Mucosa of rectum (tissue), 2 donors: ENCODE data around the gene SYNGR4.

ENCODE experiments used
- H3K27ac ChIP-seq, 2 donors: one replicate each; pipeline ENCODE4 v1.7.0; 2013; ENCODE audit warnings: inconsistent platforms in 2 of 2, low read depth in 2 of 2, low read length in 2 of 2
- H3K27me3 ChIP-seq, 2 donors: one replicate each; pipeline ENCODE4 v1.7.0; 2013; ENCODE audit warnings: low read length in 2 of 2; ENCODE audit not compliant: control insufficient read depth in 2 of 2, insufficient read depth in 2 of 2
- H3K36me3 ChIP-seq, 2 donors: one replicate each; pipeline ENCODE4 v1.7.0; 2013; ENCODE audit warnings: low read length in 2 of 2; ENCODE audit not compliant: control insufficient read depth in 2 of 2, insufficient read depth in 2 of 2
- H3K4me1 ChIP-seq, 2 donors: one replicate each; pipeline ENCODE4 v1.7.0; 2013; ENCODE audit warnings: low read length in 2 of 2, mild to moderate bottlenecking in 1 of 2; ENCODE audit not compliant: control insufficient read depth in 2 of 2, insufficient read depth in 2 of 2
- H3K4me3 ChIP-seq, 2 donors: one replicate each; pipeline ENCODE4 v1.7.0; 2013; ENCODE audit warnings: low read length in 2 of 2
- H3K9ac ChIP-seq, 2 donors: one replicate each; pipeline ENCODE4 v1.7.0; 2013; ENCODE audit warnings: low read length in 2 of 2, low read depth in 1 of 2, mild to moderate bottlenecking in 1 of 2
- H3K9me3 ChIP-seq, 2 donors: one replicate each; pipeline ENCODE4 v1.7.0; 2013; ENCODE audit warnings: low read length in 2 of 2; ENCODE audit not compliant: control insufficient read depth in 2 of 2
- donor health status: healthy.
- donor health status: Normal muscosa, but diverticular disease.

The SYNGR4 gene

GRCh38 chr19:48341515-48342413, 22.4 kb upstream of the SYNGR4 start:
- Histone ChIP-seq H3K9me3 (no peaks in the 10 kb centered on the region), H3K4me1 (no peaks in the 10 kb centered on the region), H3K4me3 (no peak overlapping the region), H3K27me3 (no peaks in the 10 kb centered on the region), H3K9ac (no peak overlapping the region), H3K36me3 (no peaks in the 10 kb centered on the region), H3K27ac (no peak overlapping the region)

DNA sequence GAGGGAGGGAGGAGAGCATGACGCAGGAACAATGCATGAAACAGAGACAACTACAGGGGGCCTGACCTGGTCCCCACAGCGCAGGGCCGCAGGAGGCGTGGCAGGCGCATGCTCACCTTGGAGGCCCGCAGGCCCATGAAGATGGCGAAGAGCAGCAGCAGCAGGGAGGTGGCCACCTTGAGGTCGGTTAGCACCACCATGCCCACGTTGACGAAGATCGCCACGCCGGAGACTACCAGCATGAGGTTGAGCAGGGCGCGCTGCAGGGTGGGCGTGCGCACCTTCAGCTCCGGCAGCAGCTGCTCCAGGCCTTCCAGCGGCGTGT, 21.8 kb upstream of the SYNGR4 start:
- Histone ChIP-seq H3K4me3 (no peak overlapping the region), H3K9me3 (no peaks in the 10 kb centered on the region), H3K36me3 (no peaks in the 10 kb centered on the region), H3K9ac (no peak overlapping the region), H3K27me3 (no peaks in the 10 kb centered on the region), H3K27ac (no peak overlapping the region), H3K4me1 (no peaks in the 10 kb centered on the region)

- Histone ChIP-seq H3K27me3 (no peaks in the 10 kb centered on the region), H3K36me3 (no peaks in the 10 kb centered on the region), H3K9ac (no peak overlapping the region), H3K4me3 (no peak overlapping the region), H3K9me3 (no peaks in the 10 kb centered on the region), H3K27ac (no peak overlapping the region), H3K4me1 (no peaks in the 10 kb centered on the region)
These were observed 21.2 kb upstream of the SYNGR4 start for GRCh38 chr19:48342841-48343540.

- H3K27me3 ChIP-seq = no peaks in the 10 kb centered on the region
- no peaks in the 10 kb centered on the region for H3K36me3 ChIP-seq
- no peaks in the 10 kb centered on the region for H3K9me3 ChIP-seq
- no peak overlapping the region for H3K4me3 ChIP-seq
- no peak overlapping the region for H3K9ac ChIP-seq
- no peak overlapping the region for H3K27ac ChIP-seq
- no peaks in the 10 kb centered on the region for H3K4me1 ChIP-seq
These were observed 19.3 kb upstream of the SYNGR4 start for GRCh38 chr19:48344892-48345291.

- H3K36me3 ChIP-seq = no peaks in the 10 kb centered on the region
- H3K9ac ChIP-seq = no peak overlapping the region
- H3K4me3 ChIP-seq = no peak overlapping the region
- H3K27ac ChIP-seq = no peak overlapping the region
- H3K4me1 ChIP-seq = no peaks in the 10 kb centered on the region
- no peaks in the 10 kb centered on the region for H3K9me3 ChIP-seq
- no peaks in the 10 kb centered on the region for H3K27me3 ChIP-seq
These were observed 18.0 kb upstream of the SYNGR4 start for GRCh38 chr19:48346191-48346590.

DNA sequence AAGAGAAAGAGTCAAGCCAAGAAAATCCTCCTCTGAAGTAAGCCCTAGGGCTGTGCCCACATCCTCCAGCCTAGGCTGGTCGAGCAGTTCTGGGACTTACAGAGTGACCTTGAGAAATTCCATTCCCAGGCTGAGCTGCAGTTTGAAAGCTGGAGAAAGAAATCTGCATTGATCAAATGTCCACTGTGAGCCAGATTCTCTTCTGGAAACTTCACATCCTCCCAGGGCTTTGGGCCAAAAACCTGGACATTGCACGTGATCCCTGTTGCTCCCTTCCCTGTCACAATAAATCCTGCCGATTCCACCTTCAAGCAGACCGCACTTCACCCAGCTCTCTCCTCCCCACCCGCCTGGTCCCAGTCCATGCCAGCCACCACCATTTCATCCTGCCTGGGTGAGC, 16.1 kb upstream of the SYNGR4 start:
- no peak overlapping the region for H3K9ac ChIP-seq
- no peak overlapping the region for H3K27ac ChIP-seq
- H3K36me3 ChIP-seq = no peaks in the 10 kb centered on the region
- H3K27me3 ChIP-seq = no peaks in the 10 kb centered on the region
- H3K4me3 ChIP-seq = no peak overlapping the region
- H3K9me3 ChIP-seq = no peaks in the 10 kb centered on the region
- H3K4me1 ChIP-seq = no peaks in the 10 kb centered on the region

DNA sequence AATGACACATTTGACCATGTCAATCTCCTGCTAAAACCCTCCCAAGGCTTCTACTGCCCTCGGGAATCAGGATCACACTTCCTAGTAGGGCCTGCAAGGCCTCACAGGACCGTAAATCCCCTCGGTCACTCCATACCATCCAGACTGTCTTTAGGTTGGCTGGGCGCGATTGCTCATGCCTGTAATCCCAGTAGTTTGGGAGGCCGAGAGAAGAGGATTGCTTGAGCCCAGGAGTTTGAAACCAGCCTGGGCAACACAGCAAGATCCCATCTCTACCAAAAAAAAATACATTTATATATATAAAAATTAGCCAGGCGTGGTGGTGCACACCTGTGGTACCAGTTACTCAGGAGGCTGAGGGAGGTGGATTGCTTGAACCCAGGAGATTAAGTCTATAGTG, 15.4 kb upstream of the SYNGR4 start:
- Histone ChIP-seq H3K9me3 (no peaks in the 10 kb centered on the region), H3K4me3 (no peak overlapping the region), H3K4me1 (no peaks in the 10 kb centered on the region), H3K36me3 (no peaks in the 10 kb centered on the region), H3K27ac (no peak overlapping the region), H3K9ac (no peak overlapping the region), H3K27me3 (no peaks in the 10 kb centered on the region)

GRCh38 chr19:48350856-48351255, 13.3 kb upstream of the SYNGR4 start:
- Histone ChIP-seq H3K9ac (no peak overlapping the region), H3K27ac (no peak overlapping the region), H3K27me3 (no peaks in the 10 kb centered on the region), H3K36me3 (no peaks in the 10 kb centered on the region), H3K9me3 (no peaks in the 10 kb centered on the region), H3K4me3 (no peak overlapping the region), H3K4me1 (no peaks in the 10 kb centered on the region)

GRCh38 chr19:48351341-48351752, 12.8 kb upstream of the SYNGR4 start:
- Histone ChIP-seq H3K4me1 (no peaks in the 10 kb centered on the region), H3K36me3 (no peaks in the 10 kb centered on the region), H3K9me3 (no peaks in the 10 kb centered on the region), H3K9ac (no peak overlapping the region), H3K4me3 (no peak overlapping the region), H3K27ac (no peak overlapping the region), H3K27me3 (no peaks in the 10 kb centered on the region)

- H3K9ac ChIP-seq = no peak overlapping the region
These were observed 10.5 kb upstream of the SYNGR4 start for GRCh38 chr19:48353677-48354076.

More at GRCh38 chr19:48353677-48354076, 10.5 kb upstream of the SYNGR4 start:
- Histone ChIP-seq H3K4me3 (no peak overlapping the region), H3K27ac (no peak overlapping the region), H3K27me3 (no peaks in the 10 kb centered on the region), H3K9me3 (no peaks in the 10 kb centered on the region), H3K36me3 (no peaks in the 10 kb centered on the region), H3K4me1 (no peaks in the 10 kb centered on the region)
